ENCODE results near the gene HMGN1.

HMGN1 gene

GRCh38 chr21:39330001-39330400 is 18.9 kb downstream of the HMGN1 start:
- no peak for DNase-seq (ENCODE audit: low read depth)

GRCh38 chr21:39327727-39328126 is 21.2 kb downstream of the HMGN1 start:
- DNase-seq (ENCODE audit: low read depth), result no peak

GRCh38 chr21:39326607-39327307 is 22.1 kb downstream of the HMGN1 start:
- no peak for DNase-seq (ENCODE audit: low read depth)

GRCh38 chr21:39325458-39325857 is 23.4 kb downstream of the HMGN1 start:
- no peak for DNase-seq (ENCODE audit: low read depth)

- no peak for DNase-seq (ENCODE audit: low read depth)
These were observed 27.5 kb downstream of the HMGN1 start for GRCh38 chr21:39321424-39321823.

GRCh38 chr21:39319814-39320332 is 29.0 kb downstream of the HMGN1 start:
- DNase-seq (ENCODE audit: low read depth), result no peak

- no peak for DNase-seq (ENCODE audit: low read depth)
These were observed 29.6 kb downstream of the HMGN1 start for GRCh38 chr21:39319251-39319756.

GRCh38 chr21:39318091-39318959 is 30.6 kb downstream of the HMGN1 start:
- DNase-seq (ENCODE audit: low read depth), result no peak

GRCh38 chr21:39317134-39318090 is 31.5 kb downstream of the HMGN1 start:
- DNase-seq (ENCODE audit: low read depth), result no peak

GRCh38 chr21:39316729-39317128 is 32.2 kb downstream of the HMGN1 start:
- no peak for DNase-seq (ENCODE audit: low read depth)

GRCh38 chr21:39315603-39316445 is 33.1 kb downstream of the HMGN1 start:
- DNase-seq (ENCODE audit: low read depth), result no peak

- DNase-seq (ENCODE audit: low read depth), result no peak
These were observed 34.5 kb downstream of the HMGN1 start for GRCh38 chr21:39314143-39315027.

- peak; percentile 52 for DNase-seq (ENCODE audit: low read depth)
These were observed 35.2 kb downstream of the HMGN1 start, which contains the start of gene BRWD1 for GRCh38 chr21:39313571-39314142. Gene BRWD1 (minus strand): TSS chr21:39313632. CDS start chr21:39313491, 141 bp downstream.

GRCh38 chr21:39313042-39313570 is 35.8 kb downstream of the HMGN1 start:
- DNase-seq (ENCODE audit: low read depth), result no peak

GRCh38 chr21:39312112-39313041 is 36.5 kb downstream of the HMGN1 start:
- DNase-seq (ENCODE audit: low read depth), result peak; percentile 91

GRCh38 chr21:39311164-39311563 is 37.7 kb downstream of the HMGN1 start:
- DNase-seq (ENCODE audit: low read depth), result no peak

- no peak for DNase-seq (ENCODE audit: low read depth)
These were observed 41.4 kb downstream of the HMGN1 start for GRCh38 chr21:39307466-39307865.

GRCh38 chr21:39300587-39300986 is 48.3 kb downstream of the HMGN1 start:
- DNase-seq (ENCODE audit: low read depth), result no peak

Measured in stimulated activated CD8-positive, alpha-beta memory T cell treated with anti-CD3 and anti-CD28 coated beads, Interleukin-7, amount 100 ng/mL, for 24 hours (primary cell).